A549 treated with Mapracorat at 1 μM for 4 hours (cell line): ENCODE results near the gene ZDHHC11. TPM values are rescaled to one million over a fixed set of nuclear protein-coding genes. Genes with fewer than 3 reads are reported as not detected.

ENCODE experiments used
- total RNA-seq: library from RNA; stranded (reverse); fragments of 200-300 nt; extraction: Qiagen RNA extraction; gene quantifications from 5 replicates; pipeline ENCODE4 v1.2.3, GENCODE V29; 2022

The ZDHHC11 gene
- 12.6 to 20.1 TPM (median 16.3 TPM) in 5 replicates for total RNA-seq

DNA sequence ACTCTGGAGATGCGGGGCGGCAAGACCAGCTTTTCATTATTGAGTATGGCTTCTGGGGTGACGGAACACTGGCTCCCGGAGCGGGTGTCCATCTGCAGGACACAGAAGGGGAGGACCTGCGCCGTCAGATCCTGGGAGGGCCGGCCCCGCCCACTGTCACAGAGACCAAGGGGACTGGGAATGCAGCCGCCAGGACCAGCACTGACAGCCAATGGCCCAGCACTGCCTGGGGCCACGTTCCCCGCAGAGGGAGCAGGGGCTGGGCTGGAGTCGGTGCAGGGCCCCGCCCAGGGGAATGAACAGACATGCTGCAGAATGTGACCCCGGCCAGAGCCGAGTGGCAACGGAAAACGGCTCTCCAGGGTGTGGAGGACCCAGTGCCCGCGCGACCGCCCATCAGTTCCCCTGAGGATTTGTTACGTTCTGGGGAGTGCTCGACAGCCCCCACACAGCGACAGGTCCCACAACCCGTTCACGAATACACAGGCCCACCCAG is at the start of gene ZDHHC11:
TSS of gene ZDHHC11 (minus strand) at position 476 of the 496 bp plus-strand sequence. CDS start at position 92, 384 bp downstream.

GRCh38 chr5:892394-893136 is 41.8 kb upstream of the ZDHHC11 start, which contains the start of the genes BRD9 and TRIP13:
BRD9 (minus strand) TSS chr5:892801; CDS start chr5:892657, 144 bp downstream.
TRIP13 (plus strand) TSS chr5:892884; CDS start chr5:892999, 115 bp downstream.

GRCh38 chr5:784428-785177 is 66.2 kb downstream of the ZDHHC11 start, which contains the start of gene ZDHHC11B:
ZDHHC11B (minus strand) TSS chr5:784729; CDS start chr5:766919, 17,810 bp downstream.

Other genes starting within 250 kb of the ZDHHC11 start
- 7.5 to 11.3 TPM (median 10.0 TPM) in 5 replicates for gene CEP72, start 238.6 kb downstream of the ZDHHC11 start, total RNA-seq
- 5.5 to 8.3 TPM (median 6.9 TPM) in 5 replicates for gene TPPP, start 157.6 kb downstream of the ZDHHC11 start, total RNA-seq
- gene ZDHHC11B, start 66.3 kb downstream of the ZDHHC11 start, total RNA-seq, result 1.1 to 1.7 TPM (median 1.5 TPM) in 5 replicates
- gene BRD9, start 41.8 kb upstream of the ZDHHC11 start, total RNA-seq, result 36.9 to 42.0 TPM (median 40.6 TPM) in 5 replicates
- 61.6 to 77.8 TPM (median 71.3 TPM) in 5 replicates for gene TRIP13, start 41.9 kb upstream of the ZDHHC11 start, total RNA-seq
- 16.2 to 22.8 TPM (median 21.8 TPM) in 5 replicates for gene NKD2, start 157.8 kb upstream of the ZDHHC11 start, total RNA-seq